K562 (cell line): ENCODE data around the gene GPX7. TPM values are rescaled to one million over a fixed set of nuclear protein-coding genes. Genes with fewer than 3 reads are reported as not detected.

Source experiments
- ATAC-seq: fragments of 200-7000 bp; cut with Tn5 transposase; 3 replicates; pipeline ENCODE4 v1.9.1; 2020; ENCODE audit warnings: moderate library complexity
- BruUV-seq: library from RNA; stranded (reverse); fragments of 400-500 nt; replicated peaks from 2 replicates; lab custom pipeline; 2021; lab: Mats Ljungman, UMichigan
- CTCF ChIA-PET: fragments of 300-600 bp; formaldehyde crosslinking; extraction: SDS; loops from one replicate; lab custom pipeline; 2021; ENCODE audit warnings: low intra/inter-chr PET ratio; lab: Yijun Ruan, JAX
- POLR2A ChIA-PET: fragments of 300-600, 350-650 bp; sonication (Branson Sonifier 250); formaldehyde crosslinking; extraction: SDS; loops from one replicate; lab custom pipeline; 2021; ENCODE audit warnings: antibody characterized with exemption, inconsistent platforms; lab: Yijun Ruan, JAX
- DNase-seq, 4 experiments: peaks; one replicate each; pipeline versions ENCODE4 v3.0.0 to v3.0.0-alpha.2; 2011 to 2018; ENCODE audit warnings: low spot score in 3 of 4, mixed read lengths in 3 of 4; ENCODE audit errors: extremely low read depth in 1 of 4
- FAIRE-seq: peaks from 2 replicates; lab custom pipeline; 2011; peaks lifted over from hg19 to GRCh38; lab: Jason Lieb, UNC
- H2AFZ ChIP-seq: 2 replicates; pipeline ENCODE4 v1.6.0; 2011; ENCODE audit warnings: low read depth, low read length, control low read depth, inconsistent platforms
- H3K27ac ChIP-seq: fragments of 200-600 bp; 3 replicates; pipeline ENCODE4 v1.8.0; 2011; ENCODE audit warnings: low read depth, mild to moderate bottlenecking, control low read depth, inconsistent platforms, low read length, moderate library complexity, mixed read lengths; ENCODE audit errors: extremely low read depth
- H3K27me3 ChIP-seq, 2 experiments: fragments of 300-600 bp in 1 of 2; 2 replicates in 1 of 2; 3 replicates in 1 of 2; pipeline versions ENCODE4 v1.6.0 to v1.8.0; 2011; ENCODE audit warnings: inconsistent platforms in 2 of 2, low read length in 2 of 2, mild to moderate bottlenecking in 1 of 2, mixed read lengths in 1 of 2, moderate library complexity in 1 of 2; ENCODE audit not compliant: control insufficient read depth in 2 of 2, insufficient read depth in 2 of 2
- H3K36me3 ChIP-seq: fragments of 300-600 bp; 3 replicates; pipeline ENCODE4 v1.8.0; 2011; ENCODE audit warnings: mild to moderate bottlenecking, low read length, inconsistent platforms; ENCODE audit not compliant: control insufficient read depth, insufficient read depth
- H3K4me1 ChIP-seq, 2 experiments: fragments of 200-600 bp in 1 of 2; replicated peaks in 1 of 2; 2 replicates in 1 of 2; 3 replicates in 1 of 2; pipeline versions ENCODE4 v1.5.1 to v1.8.0; 2011; ENCODE audit warnings: inconsistent platforms in 2 of 2, low read length in 2 of 2, mild to moderate bottlenecking in 1 of 2, mixed read lengths in 1 of 2, moderate library complexity in 1 of 2; ENCODE audit not compliant: control insufficient read depth in 2 of 2, insufficient read depth in 2 of 2
- H3K4me2 ChIP-seq: 2 replicates; pipeline ENCODE4 v1.6.1; 2011; ENCODE audit warnings: low read length, control low read depth, inconsistent platforms, mixed read lengths; ENCODE audit not compliant: insufficient read depth
- H3K4me3 ChIP-seq: fragments of 200-600 bp; sonication (generic), shearing (Covaris generic); 2 replicates; pipeline ENCODE4 v1.5.1; 2016; ENCODE audit warnings: control low read depth, inconsistent platforms
- H3K79me2 ChIP-seq: fragments of 200-600 bp; 3 replicates; pipeline ENCODE4 v1.8.0; 2011; ENCODE audit warnings: low read length, inconsistent platforms; ENCODE audit not compliant: control insufficient read depth, insufficient read depth
- H3K9ac ChIP-seq, 2 experiments: 2 replicates each; pipeline versions ENCODE4 v1.6.0 to v1.6.1; 2011; ENCODE audit warnings: low read depth in 2 of 2, low read length in 2 of 2, control low read depth in 1 of 2, inconsistent platforms in 1 of 2, mild to moderate bottlenecking in 1 of 2, mixed read lengths in 1 of 2; ENCODE audit not compliant: insufficient read depth in 1 of 2
- H3K9me1 ChIP-seq: one replicate; pipeline ENCODE4 v1.6.0; 2011; ENCODE audit warnings: inconsistent platforms, mild to moderate bottlenecking, low read length, moderate library complexity; ENCODE audit not compliant: control insufficient read depth, insufficient read depth
- H3K9me3 ChIP-seq: replicated peaks from 2 replicates; pipeline ENCODE4 v1.5.1; 2011; ENCODE audit warnings: low read depth, low read length, inconsistent platforms; ENCODE audit not compliant: control insufficient read depth, insufficient read depth
- H4K20me1 ChIP-seq: replicated peaks from 2 replicates; pipeline ENCODE4 v1.6.1; 2011; ENCODE audit warnings: low read length, inconsistent platforms, mixed read lengths; ENCODE audit not compliant: control insufficient read depth, insufficient read depth
- HDAC6 ChIP-seq: IDR thresholded peaks from 2 replicates; pipeline ENCODE4 v1.6.1; 2012; ENCODE audit warnings: low read depth, mild to moderate bottlenecking, control low read depth, inconsistent platforms, low read length, moderate library complexity
- ILK ChIP-seq: fragments of 450-650 bp; IDR thresholded peaks from 2 replicates; pipeline ENCODE4 v1.6.1; 2016; ENCODE audit warnings: missing genetic modification characterization, low read depth, mild to moderate bottlenecking, missing compliant biosample characterization, moderate library complexity, borderline replicate concordance
- MCM7 ChIP-seq, 2 experiments: fragments of 450-650 bp; IDR thresholded peaks; 2 replicates each; pipeline ENCODE4 v1.6.1; 2016 to 2018
- MLLT1 ChIP-seq, 2 experiments: fragments of 450-650 bp; IDR thresholded peaks; 2 replicates each; pipeline ENCODE4 v1.6.1; 2016
- MYNN ChIP-seq, 2 experiments: sonication (generic); formaldehyde crosslinking in 1 of 2; IDR thresholded peaks; 2 replicates each; pipeline versions ENCODE4 v1.5.0 to v1.6.1; 2016 to 2020; ENCODE audit warnings: antibody characterized with exemption in 1 of 2, missing genetic modification reagents in 1 of 2
- PPARD ChIP-seq: fragments of 250-450 bp; sonication (Bioruptor Pico); IDR thresholded peaks from 2 replicates; pipeline ENCODE4 v1.8.0; 2022; ENCODE audit warnings: inconsistent platforms, mild to moderate bottlenecking, moderate library complexity
- SIN3A ChIP-seq, 2 experiments: fragments of 150-350 bp in 1 of 2; IDR thresholded peaks; 2 replicates each; pipeline ENCODE4 v1.6.1; 2011 to 2016; ENCODE audit warnings: borderline replicate concordance in 2 of 2, low read depth in 2 of 2, low read length in 2 of 2, mild to moderate bottlenecking in 2 of 2, moderate library complexity in 2 of 2; ENCODE audit not compliant: control insufficient read depth in 1 of 2
- SP2 ChIP-seq: IDR thresholded peaks from 2 replicates; pipeline ENCODE4 v1.6.1; 2011; ENCODE audit warnings: mild to moderate bottlenecking, low read depth, low read length, moderate library complexity; ENCODE audit not compliant: poor library complexity, severe bottlenecking; ENCODE audit errors: extremely low read depth
- TSHZ1 ChIP-seq: fragments of 250-450 bp; sonication (Bioruptor Pico); IDR thresholded peaks from 2 replicates; pipeline ENCODE4 v1.4.0; 2020; ENCODE audit warnings: mild to moderate bottlenecking, moderate library complexity
- ZC3H11A ChIP-seq: IDR thresholded peaks from 2 replicates; pipeline ENCODE4 v1.6.1; 2012; ENCODE audit warnings: low read depth, low read length, improper control_type of control experiment
- ZNF134 ChIP-seq: fragments of 250-450 bp; sonication (Bioruptor Pico); conservative IDR thresholded peaks from 2 replicates; pipeline ENCODE4 v1.4.0; 2020
- ZNF175 ChIP-seq: fragments of 200-800 bp; sonication (Bioruptor generic); IDR thresholded peaks from 2 replicates; pipeline ENCODE4 v1.6.1; 2016; ENCODE audit warnings: low read depth, mild to moderate bottlenecking, missing genetic modification characterization, missing compliant biosample characterization
- ZNF282 ChIP-seq: sonication (generic); formaldehyde crosslinking; IDR thresholded peaks from 2 replicates; pipeline ENCODE4 v1.8.1; 2023; ENCODE audit warnings: missing genetic modification reagents
- ZNF316 ChIP-seq: fragments of 450-650 bp; IDR thresholded peaks from 2 replicates; pipeline ENCODE4 v1.6.1; 2016
- ZNF699 ChIP-seq: fragments of 250-450 bp; sonication (Bioruptor Pico); IDR thresholded peaks from 2 replicates; pipeline ENCODE4 v1.8.0; 2021; ENCODE audit warnings: mild to moderate bottlenecking, moderate library complexity; ENCODE audit not compliant: insufficient replicate concordance
- WGBS: fragments of 100-300 bp; shearing (Covaris generic); methylation state at CpG from one replicate; pipeline ENCODE4 v1.1.6; 2016; ENCODE audit warnings: low coverage, mixed read lengths; ENCODE audit not compliant: insufficient coverage; ENCODE audit errors: missing lambda C conversion rate; 5-methylcytosine and 5-hydroxymethylcytosine counted together
- in situ Hi-C: fragments of 300-500 bp; cut with MboI; formaldehyde crosslinking; loops from 4 replicates; pipeline ENCODE4 v1.15.0; 2018; ENCODE audit warnings: inconsistent platforms, mixed read lengths
- intact Hi-C: fragments of 100-400 bp; cut with micrococcal nuclease; formaldehyde crosslinking; loops from 2 replicates; pipeline ENCODE4 v1.14.2; 2022
- polyA plus RNA-seq, 8 experiments: library from polyadenylated mRNA; depleted of rRNA in 4 of 8; stranded (reverse) in 5 of 8; unstranded in 3 of 8; fragments of >200 nt; fragmentation: Nextera tagmentation in 2 of 8; fragmentation: Illumina TruSeq in 1 of 8; extraction: Ambion mirVana in 2 of 8; extraction: Trizol in 1 of 8; gene quantifications; 2 replicates each; pipeline versions ENCODE4 v1.2.1 to v1.2.3, GENCODE V29; 2011 to 2014; ENCODE audit warnings: inconsistent platforms in 1 of 8, missing spikeins in 1 of 8
- total RNA-seq, 7 experiments: library from RNA; depleted of rRNA in 6 of 7; stranded (reverse); fragments of >200 nt in 6 of 7; fragmentation: Illumina TruSeq in 2 of 7; extraction: Trizol in 2 of 7; gene quantifications; 2 replicates each; pipeline versions ENCODE4 v1.2.1 to v1.2.3, GENCODE V29; 2011 to 2021; ENCODE audit warnings: low replicate concordance in 1 of 7
- TF ChIP-seq, protein P1 (sequence below): fragments of 450-650 bp; formaldehyde crosslinking; IDR thresholded peaks from 2 replicates; pipeline ENCODE4 v1.4.0; 2020; ENCODE audit warnings: mild to moderate bottlenecking, moderate library complexity

GPX7 gene
- total and polyA plus RNA-seq, 9 of the 15 experiments (the other 6 are each of a cell fraction or from before 2014, with no cell fraction given) = 0.08 TPM; not detected in 8

GRCh38 chr1:52559875-52560274 is 42.3 kb upstream of the GPX7 start:
- FAIRE-seq (no peak), ATAC-seq (no peak), DNase-seq (no peak)
- Histone ChIP-seq H3K4me2 (no peak overlapping the region), H3K4me3 (no peak overlapping the region), H3K4me1 (peaks cover 4 to 12% of the 10 kb centered on the region in 2 experiments; a peak in 3 of 5 replicates), H2AFZ (no peak overlapping the region), H3K9me3 (no peaks in the 10 kb centered on the region), H3K9me1 (no peaks in the 10 kb centered on the region), H3K79me2 (no peaks in the 10 kb centered on the region), H3K27ac (no peak overlapping the region), H3K27me3 (no peaks in the 10 kb centered on the region), H3K9ac (no peak overlapping the region), H3K36me3 (no peaks in the 10 kb centered on the region), H4K20me1 (no peaks in the 10 kb centered on the region)
- intact Hi-C loops = no loop called here
- ChIA-PET POLR2A (no interaction called here), CTCF (no interaction called here)
- WGBS = 60% methylated on average over 2 of the region's 2 CpGs
- no TSS peak for BruUV-seq
- in situ Hi-C loops = no loop called here
- TF ChIP-seq MCM7 (IDR thresholded peaks at IDR 0.05) (no peak), ZNF282 (CRISPR knock-in tag) (no peak), PPARD (no peak), SIN3A (IDR thresholded peaks at IDR 0.05; ENCODE audit: borderline replicate concordance in 2 of 2, control insufficient read depth in 1 of 2, low read depth in 2 of 2, low read length in 2 of 2) (no peak), ZNF134 (CRISPR knock-in tag) (no peak), MLLT1 (IDR thresholded peaks at IDR 0.05) (no peak), ZC3H11A (no peak), SP2 (no peak), MYNN (IDR thresholded peaks at IDR 0.05) (no peak), MYNN (CRISPR knock-in tag; IDR thresholded peaks at IDR 0.05) (no peak), ZNF316 (no peak), ZNF175 (CRISPR knock-in tag) (no peak), TSHZ1 (CRISPR knock-in tag) (no peak), ILK (tag) (no peak), HDAC6 (no peak), ZNF699 (CRISPR knock-in tag) (no peak)
- TF ChIP-seq, protein P1, sequence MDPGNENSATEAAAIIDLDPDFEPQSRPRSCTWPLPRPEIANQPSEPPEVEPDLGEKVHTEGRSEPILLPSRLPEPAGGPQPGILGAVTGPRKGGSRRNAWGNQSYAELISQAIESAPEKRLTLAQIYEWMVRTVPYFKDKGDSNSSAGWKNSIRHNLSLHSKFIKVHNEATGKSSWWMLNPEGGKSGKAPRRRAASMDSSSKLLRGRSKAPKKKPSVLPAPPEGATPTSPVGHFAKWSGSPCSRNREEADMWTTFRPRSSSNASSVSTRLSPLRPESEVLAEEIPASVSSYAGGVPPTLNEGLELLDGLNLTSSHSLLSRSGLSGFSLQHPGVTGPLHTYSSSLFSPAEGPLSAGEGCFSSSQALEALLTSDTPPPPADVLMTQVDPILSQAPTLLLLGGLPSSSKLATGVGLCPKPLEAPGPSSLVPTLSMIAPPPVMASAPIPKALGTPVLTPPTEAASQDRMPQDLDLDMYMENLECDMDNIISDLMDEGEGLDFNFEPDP (CRISPR knock-in tag) = no peak
